Dermis blood vessel endothelial cell (primary cell): ENCODE results near the gene NKX6-2. TPM values are rescaled to one million over a fixed set of nuclear protein-coding genes. Genes with fewer than 3 reads are reported as not detected.
A peak's percentile ranks its signal among the peaks of the same experiment; 100 is the strongest.
"Not testable (repeated sequence)": the region's sequence is repeated elsewhere in the genome, so short reads cannot be mapped to it uniquely, and the experiment has no call there.

Experiments used
- DNase-seq: peaks from one replicate; pipeline ENCODE4 v3.0.0; 2010
- total RNA-seq: library from RNA; depleted of rRNA; stranded (reverse); fragments of >200 nt; gene quantifications from 2 replicates; pipeline ENCODE4 v1.2.3, GENCODE V29; 2014

Gene NKX6-2
- total RNA-seq, 1 donor from 2014 or later = not detected

- no peak for DNase-seq
Measured at GRCh38 chr10:132752378-132752777, 33.6 kb downstream of the NKX6-2 start.

GRCh38 chr10:132750936-132751335 is 35.0 kb downstream of the NKX6-2 start:
- no peak for DNase-seq

GRCh38 chr10:132749371-132749795 is 36.6 kb downstream of the NKX6-2 start:
- no peak for DNase-seq

GRCh38 chr10:132748545-132749370 is 37.2 kb downstream of the NKX6-2 start:
- DNase-seq = no peak

- no peak for DNase-seq
Measured at GRCh38 chr10:132748135-132748534, 37.8 kb downstream of the NKX6-2 start.

GRCh38 chr10:132746801-132747625 is 38.9 kb downstream of the NKX6-2 start:
- peak; percentile 30 for DNase-seq

GRCh38 chr10:132746386-132746785 is 39.6 kb downstream of the NKX6-2 start:
- no peak for DNase-seq

- DNase-seq = no peak
Measured at GRCh38 chr10:132745971-132746370, 40.0 kb downstream of the NKX6-2 start.

- no peak for DNase-seq
Measured at GRCh38 chr10:132745511-132745910, 40.4 kb downstream of the NKX6-2 start.

GRCh38 chr10:132744839-132745238 is 41.1 kb downstream of the NKX6-2 start:
- no peak for DNase-seq

- no peak for DNase-seq
Measured at GRCh38 chr10:132743925-132744490, 41.9 kb downstream of the NKX6-2 start.

GRCh38 chr10:132743196-132743924 is 42.6 kb downstream of the NKX6-2 start:
- not testable (repeated sequence) for DNase-seq

GRCh38 chr10:132742837-132743194 is 43.1 kb downstream of the NKX6-2 start:
- no peak for DNase-seq

GRCh38 chr10:132742167-132742836 is 43.6 kb downstream of the NKX6-2 start:
- DNase-seq = no peak

GRCh38 chr10:132740588-132740987 is 45.4 kb downstream of the NKX6-2 start:
- DNase-seq = no peak

- DNase-seq = no peak
Measured at GRCh38 chr10:132739225-132739613, 46.7 kb downstream of the NKX6-2 start.

- DNase-seq = no peak
Measured at GRCh38 chr10:132738454-132739224, 47.3 kb downstream of the NKX6-2 start.

- DNase-seq = no peak
Measured at GRCh38 chr10:132737390-132738048, 48.4 kb downstream of the NKX6-2 start.

- no peak for DNase-seq
Measured at GRCh38 chr10:132735923-132736391, 50.0 kb downstream of the NKX6-2 start.

GRCh38 chr10:132735341-132735775 is 50.6 kb downstream of the NKX6-2 start:
- no peak for DNase-seq

GRCh38 chr10:132733926-132734325 is 52.0 kb downstream of the NKX6-2 start:
- DNase-seq = no peak
